H9 (cell line): ENCODE measurements around the gene UBTF. TPM values are rescaled to one million over a fixed set of nuclear protein-coding genes. Genes with fewer than 3 reads are reported as not detected.

Source experiments
- DNase-seq: peaks from one replicate; pipeline ENCODE4 v3.0.0-alpha.2; 2017
- H2AFZ ChIP-seq: one replicate; pipeline ENCODE4 v1.6.1; 2013; ENCODE audit warnings: mild to moderate bottlenecking, low read length, control low read depth, moderate library complexity
- H2AK5ac ChIP-seq: 2 replicates; pipeline ENCODE4 v1.6.1; 2013; ENCODE audit warnings: low read length, control low read depth, mixed read lengths; ENCODE audit not compliant: insufficient read length
- H2BK120ac ChIP-seq: one replicate; pipeline ENCODE4 v1.6.1; 2013; ENCODE audit warnings: low read depth, mild to moderate bottlenecking, low read length, control low read depth, inconsistent platforms; ENCODE audit not compliant: poor library complexity, severe bottlenecking
- H2BK12ac ChIP-seq: 2 replicates; pipeline ENCODE4 v1.6.1; 2013; ENCODE audit warnings: low read length, control low read depth, mixed read lengths, low read depth; ENCODE audit not compliant: insufficient read length
- H2BK15ac ChIP-seq: 2 replicates; pipeline ENCODE4 v1.6.1; 2013; ENCODE audit warnings: low read depth, low read length, control low read depth
- H2BK20ac ChIP-seq: one replicate; pipeline ENCODE4 v1.6.1; 2013; ENCODE audit warnings: low read depth, mild to moderate bottlenecking, low read length, control low read depth, inconsistent platforms; ENCODE audit not compliant: poor library complexity, severe bottlenecking
- H2BK5ac ChIP-seq: 2 replicates; pipeline ENCODE4 v1.6.1; 2013; ENCODE audit warnings: low read length, control low read depth, mixed read lengths; ENCODE audit not compliant: insufficient read length
- H3K14ac ChIP-seq: 2 replicates; pipeline ENCODE4 v1.6.1; 2013; ENCODE audit warnings: low read length, control low read depth; ENCODE audit not compliant: insufficient read depth
- H3K18ac ChIP-seq: 2 replicates; pipeline ENCODE4 v1.6.1; 2013; ENCODE audit warnings: low read depth, mild to moderate bottlenecking, mixed read lengths, low read length, control low read depth; ENCODE audit not compliant: insufficient read length
- H3K23ac ChIP-seq: 2 replicates; pipeline ENCODE4 v1.6.1; 2013; ENCODE audit warnings: low read length, control low read depth, mixed read lengths, low read depth; ENCODE audit not compliant: insufficient read length
- H3K23me2 ChIP-seq: 2 replicates; pipeline ENCODE4 v1.6.1; 2013; ENCODE audit warnings: low read depth, mild to moderate bottlenecking, mixed read lengths, low read length, control low read depth; ENCODE audit not compliant: insufficient read length, poor library complexity, severe bottlenecking
- H3K27ac ChIP-seq: 2 replicates; pipeline ENCODE4 v1.5.1; 2013; ENCODE audit warnings: low read length, control low read depth, mixed read lengths, low read depth; ENCODE audit not compliant: insufficient read length
- H3K27me3 ChIP-seq: 2 replicates; pipeline ENCODE4 v1.6.1; 2013; ENCODE audit warnings: low read length, control low read depth, inconsistent platforms; ENCODE audit not compliant: insufficient read depth
- H3K4ac ChIP-seq: 2 replicates; pipeline ENCODE4 v1.6.1; 2013; ENCODE audit warnings: low read depth, mild to moderate bottlenecking, control low read depth, inconsistent platforms, low read length, moderate library complexity
- H3K4me1 ChIP-seq: 2 replicates; pipeline ENCODE4 v1.6.1; 2013; ENCODE audit warnings: low read length, control low read depth, inconsistent platforms; ENCODE audit not compliant: insufficient read depth
- H3K4me2 ChIP-seq: 2 replicates; pipeline ENCODE4 v1.6.1; 2013; ENCODE audit warnings: low read length, control low read depth, mixed read lengths; ENCODE audit not compliant: insufficient read length, insufficient read depth
- H3K56ac ChIP-seq: 2 replicates; pipeline ENCODE4 v1.6.1; 2013; ENCODE audit warnings: low read depth, mild to moderate bottlenecking, mixed read lengths, low read length, control low read depth; ENCODE audit not compliant: insufficient read length
- H3K79me1 ChIP-seq: 2 replicates; pipeline ENCODE4 v1.6.1; 2013; ENCODE audit warnings: low read depth, mild to moderate bottlenecking, moderate library complexity, low read length, control low read depth, inconsistent platforms; ENCODE audit not compliant: insufficient read depth, poor library complexity, severe bottlenecking
- H3K79me2 ChIP-seq: 2 replicates; pipeline ENCODE4 v1.6.1; 2013; ENCODE audit warnings: low read length, control low read depth, inconsistent platforms; ENCODE audit not compliant: insufficient read depth
- H3K9ac ChIP-seq: 2 replicates; pipeline ENCODE4 v1.6.1; 2013; ENCODE audit warnings: low read length, control low read depth, mixed read lengths; ENCODE audit not compliant: insufficient read length; ENCODE audit errors: extremely low read depth
- H3K9me3 ChIP-seq: one replicate; pipeline ENCODE4 v1.6.1; 2013; ENCODE audit warnings: low read depth, low read length, inconsistent platforms; ENCODE audit not compliant: control insufficient read depth
- H3T11ph ChIP-seq: one replicate; pipeline ENCODE4 v1.6.1; 2013; ENCODE audit warnings: mild to moderate bottlenecking, low read length, control low read depth, inconsistent platforms
- H4K20me1 ChIP-seq: one replicate; pipeline ENCODE4 v1.6.1; 2013; ENCODE audit not compliant: control insufficient read depth, insufficient read length, insufficient read depth
- H4K5ac ChIP-seq: 2 replicates; pipeline ENCODE4 v1.6.1; 2013; ENCODE audit warnings: low read depth, mild to moderate bottlenecking, mixed read lengths, low read length, control low read depth; ENCODE audit not compliant: insufficient read length
- H4K8ac ChIP-seq: replicated peaks from 2 replicates; pipeline ENCODE4 v1.6.1; 2013; ENCODE audit warnings: low read length, control low read depth, mixed read lengths, low read depth; ENCODE audit not compliant: insufficient read length
- H4K91ac ChIP-seq: 2 replicates; pipeline ENCODE4 v1.6.1; 2013; ENCODE audit warnings: low read depth, mild to moderate bottlenecking, moderate library complexity, mixed read lengths, low read length, control low read depth; ENCODE audit not compliant: insufficient read length
- H3K27ac Mint-ChIP-seq, 3 experiments: 2 replicates in 2 of 3; 3 replicates in 1 of 3; pipeline ENCODE4 v1.8.0; 2020 to 2021; ENCODE audit warnings: mixed read lengths in 3 of 3, mild to moderate bottlenecking in 1 of 3, moderate library complexity in 1 of 3
- H3K27me3 Mint-ChIP-seq: 2 replicates; pipeline ENCODE4 v1.8.0; 2021; ENCODE audit warnings: low read depth, mild to moderate bottlenecking, moderate library complexity, mixed read lengths
- H3K36me3 Mint-ChIP-seq, 3 experiments: 2 replicates in 2 of 3; 3 replicates in 1 of 3; pipeline ENCODE4 v1.8.0; 2020 to 2021; ENCODE audit warnings: low read depth in 3 of 3, mixed read lengths in 3 of 3; ENCODE audit not compliant: insufficient read depth in 1 of 3
- H3K4me1 Mint-ChIP-seq, 2 experiments: 2 replicates each; pipeline ENCODE4 v1.8.0; 2020; ENCODE audit warnings: mixed read lengths in 2 of 2
- H3K4me3 Mint-ChIP-seq, 2 experiments: 2 replicates in 1 of 2; 3 replicates in 1 of 2; pipeline ENCODE4 v1.8.0; 2020 to 2021; ENCODE audit warnings: mild to moderate bottlenecking in 2 of 2, mixed read lengths in 2 of 2, moderate library complexity in 1 of 2
- H3K9me3 Mint-ChIP-seq, 2 experiments: 2 replicates in 1 of 2; 3 replicates in 1 of 2; pipeline ENCODE4 v1.8.0; 2020; ENCODE audit warnings: mild to moderate bottlenecking in 2 of 2, mixed read lengths in 2 of 2, moderate library complexity in 1 of 2
- WGBS: extraction: QIAGEN DNeasy Blood & Tissue Kit; methylation state at CpG from one replicate; pipeline ENCODE4 v1.1.7; 2013; ENCODE audit warnings: missing lambda C conversion rate, low lambda C conversion rate, mixed read lengths; ENCODE audit not compliant: insufficient read length; ENCODE audit errors: extremely low coverage; 5-methylcytosine and 5-hydroxymethylcytosine counted together
- total RNA-seq: library from RNA; stranded (reverse); gene quantifications from 2 replicates; pipeline ENCODE4 v1.2.1, GENCODE V29; 2021
- TF ChIP-seq, protein P1 (sequence below): fragments of 200-600 bp; sonication (generic); conservative IDR thresholded peaks from 3 replicates; pipeline ENCODE4 v1.8.0; 2021; ENCODE audit warnings: antibody characterized with exemption, mild to moderate bottlenecking

UBTF gene
- total RNA-seq, 1 experiment from 2014 or later = 151 TPM

DNA sequence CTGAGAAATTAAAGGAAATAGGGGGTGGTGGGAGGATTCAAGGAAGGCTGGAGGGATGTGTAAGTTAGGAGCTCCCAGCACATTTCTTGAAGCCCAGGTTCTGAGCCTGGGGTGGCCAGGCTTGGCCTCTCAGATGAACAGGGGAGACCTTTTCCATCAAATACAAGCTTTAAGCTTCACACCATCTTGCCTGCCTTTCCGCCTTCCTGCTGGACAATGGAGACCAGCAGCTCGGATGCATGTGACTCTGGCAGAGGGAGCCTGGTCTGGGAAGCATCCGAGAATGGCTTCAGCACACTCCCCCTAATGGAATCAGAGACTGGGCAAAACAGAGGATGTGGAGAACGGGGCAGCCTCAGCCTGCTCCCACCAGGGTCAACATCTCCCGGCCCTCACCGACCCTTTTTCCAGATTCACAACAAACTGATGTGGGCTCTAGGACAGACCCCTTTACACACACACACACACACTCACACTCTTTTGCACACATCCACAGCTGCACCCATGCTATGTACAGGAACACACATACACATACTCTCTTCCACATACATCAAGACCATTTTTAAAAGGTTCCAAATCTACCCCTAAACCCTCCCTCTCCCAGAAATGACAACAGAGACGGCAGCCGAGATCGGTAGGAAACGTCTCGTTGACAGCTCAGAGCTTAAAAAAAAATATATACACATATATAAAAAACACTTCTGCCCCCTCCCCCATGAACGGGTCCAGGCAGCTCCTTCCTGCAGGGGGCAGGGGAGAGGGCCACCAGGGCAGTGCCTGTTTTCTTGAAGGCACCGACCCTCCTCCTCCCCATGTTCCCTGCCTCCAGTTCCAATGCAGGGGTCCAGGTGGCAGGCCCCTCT lies 13.3 kb downstream of the UBTF start:
- Histone ChIP-seq H4K20me1 (no peaks in the 10 kb centered on the region), H3K79me1 (no peaks in the 10 kb centered on the region), H4K8ac (no peak overlapping the region), H3K27me3 (no peaks in the 10 kb centered on the region), H3T11ph (no peak overlapping the region), H2AK5ac (no peak overlapping the region), H3K56ac (no peak overlapping the region), H3K14ac (no peak overlapping the region; the same call in 1 of the 2 replicates), H3K79me2 (no peaks in the 10 kb centered on the region), H3K18ac (no peak overlapping the region), H3K4me2 (no peak overlapping the region), H3K23me2 (no peaks in the 10 kb centered on the region), H2BK120ac (no peak overlapping the region), H3K4ac (no peak overlapping the region), H3K27ac (no peak overlapping the region), H4K91ac (no peak overlapping the region), H2AFZ (no peak overlapping the region), H3K23ac (no peak overlapping the region), H4K5ac (no peak overlapping the region), H2BK5ac (no peak overlapping the region), H2BK12ac (no peak overlapping the region), H2BK20ac (no peak overlapping the region), H2BK15ac (no peak overlapping the region), H3K9ac (no peak overlapping the region), H3K9me3 (no peaks in the 10 kb centered on the region), H3K4me1 (no peaks in the 10 kb centered on the region)
- TF ChIP-seq, protein P1, sequence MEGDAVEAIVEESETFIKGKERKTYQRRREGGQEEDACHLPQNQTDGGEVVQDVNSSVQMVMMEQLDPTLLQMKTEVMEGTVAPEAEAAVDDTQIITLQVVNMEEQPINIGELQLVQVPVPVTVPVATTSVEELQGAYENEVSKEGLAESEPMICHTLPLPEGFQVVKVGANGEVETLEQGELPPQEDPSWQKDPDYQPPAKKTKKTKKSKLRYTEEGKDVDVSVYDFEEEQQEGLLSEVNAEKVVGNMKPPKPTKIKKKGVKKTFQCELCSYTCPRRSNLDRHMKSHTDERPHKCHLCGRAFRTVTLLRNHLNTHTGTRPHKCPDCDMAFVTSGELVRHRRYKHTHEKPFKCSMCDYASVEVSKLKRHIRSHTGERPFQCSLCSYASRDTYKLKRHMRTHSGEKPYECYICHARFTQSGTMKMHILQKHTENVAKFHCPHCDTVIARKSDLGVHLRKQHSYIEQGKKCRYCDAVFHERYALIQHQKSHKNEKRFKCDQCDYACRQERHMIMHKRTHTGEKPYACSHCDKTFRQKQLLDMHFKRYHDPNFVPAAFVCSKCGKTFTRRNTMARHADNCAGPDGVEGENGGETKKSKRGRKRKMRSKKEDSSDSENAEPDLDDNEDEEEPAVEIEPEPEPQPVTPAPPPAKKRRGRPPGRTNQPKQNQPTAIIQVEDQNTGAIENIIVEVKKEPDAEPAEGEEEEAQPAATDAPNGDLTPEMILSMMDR = peak; percentile 46; the same call in 2 of the 3 replicates
- Mint-ChIP-seq H3K27ac (peak overlapping the region in 1 of 3 experiments; percentile 91; a peak in 2 of 7 replicates), H3K4me3 (no peak overlapping the region), H3K9me3 (no peaks in the 10 kb centered on the region), H3K36me3 (peaks cover 23 to 51% (median 34%) of the 10 kb centered on the region in 3 experiments), H3K27me3 (no peaks in the 10 kb centered on the region; the same call in 1 of the 2 replicates), H3K4me1 (peaks cover 18 to 30% of the 10 kb centered on the region in 2 experiments)
- no CpG with 5 or more reads among the region's 13 CpGs for WGBS
- no peak for DNase-seq
